Trophoblast cell (in vitro differentiated cells and primary cell): ENCODE measurements around the gene LBP.
"Not testable (repeated sequence)": the region's sequence is repeated elsewhere in the genome, so short reads cannot be mapped to it uniquely, and the experiment has no call there.

ENCODE experiments used
- DNase-seq, 2 donors: peaks; one replicate each; pipeline ENCODE4 v3.0.0-alpha.2; 2016
- H2AFZ ChIP-seq: 2 replicates; pipeline ENCODE4 v1.6.1; 2013; ENCODE audit warnings: low read length, moderate library complexity, mild to moderate bottlenecking; ENCODE audit not compliant: insufficient read depth, poor library complexity
- H2AK5ac ChIP-seq: 2 replicates; pipeline ENCODE4 v1.6.1; 2013; ENCODE audit warnings: mild to moderate bottlenecking, low read length
- H2BK120ac ChIP-seq: 2 replicates; pipeline ENCODE4 v1.6.1; 2013; ENCODE audit warnings: low read length, mild to moderate bottlenecking, moderate library complexity; ENCODE audit not compliant: insufficient read depth, poor library complexity
- H2BK12ac ChIP-seq: 2 replicates; pipeline ENCODE4 v1.6.1; 2013; ENCODE audit warnings: mild to moderate bottlenecking, low read length, moderate library complexity
- H2BK5ac ChIP-seq: 2 replicates; pipeline ENCODE4 v1.6.1; 2013; ENCODE audit warnings: low read length, low read depth, moderate library complexity, mild to moderate bottlenecking; ENCODE audit not compliant: poor library complexity
- H3K14ac ChIP-seq: 2 replicates; pipeline ENCODE4 v1.6.1; 2013; ENCODE audit warnings: mild to moderate bottlenecking, low read length
- H3K18ac ChIP-seq: 2 replicates; pipeline ENCODE4 v1.6.1; 2013; ENCODE audit warnings: mild to moderate bottlenecking, low read length
- H3K23ac ChIP-seq: 2 replicates; pipeline ENCODE4 v1.6.1; 2013; ENCODE audit warnings: low read length
- H3K27ac ChIP-seq: 2 replicates; pipeline ENCODE4 v1.5.1; 2013; ENCODE audit warnings: low read depth, mild to moderate bottlenecking, inconsistent platforms, low read length, moderate library complexity
- H3K27me3 ChIP-seq: 2 replicates; pipeline ENCODE4 v1.6.1; 2013; ENCODE audit warnings: inconsistent platforms, mild to moderate bottlenecking, low read length, moderate library complexity; ENCODE audit not compliant: insufficient read depth
- H3K36me3 ChIP-seq, 2 experiments: 1 replicate in 1 of 2; 2 replicates in 1 of 2; pipeline ENCODE4 v1.6.1; 2013; ENCODE audit warnings: low read length in 2 of 2, mild to moderate bottlenecking in 2 of 2, moderate library complexity in 1 of 2; ENCODE audit not compliant: insufficient read depth in 2 of 2, control insufficient read depth in 1 of 2
- H3K4ac ChIP-seq: 2 replicates; pipeline ENCODE4 v1.6.1; 2013; ENCODE audit warnings: low read depth, mild to moderate bottlenecking, low read length, moderate library complexity
- H3K4me1 ChIP-seq, 2 experiments: 1 replicate in 1 of 2; 2 replicates in 1 of 2; pipeline ENCODE4 v1.6.1; 2013; ENCODE audit warnings: low read length in 2 of 2, mild to moderate bottlenecking in 2 of 2, moderate library complexity in 1 of 2; ENCODE audit not compliant: insufficient read depth in 2 of 2, control insufficient read depth in 1 of 2
- H3K4me2 ChIP-seq: 2 replicates; pipeline ENCODE4 v1.6.1; 2013; ENCODE audit warnings: inconsistent platforms, mild to moderate bottlenecking, low read length, moderate library complexity
- H3K4me3 ChIP-seq: 2 replicates; pipeline ENCODE4 v1.5.1; 2013; ENCODE audit warnings: mild to moderate bottlenecking, low read depth, low read length, inconsistent platforms
- H3K79me1 ChIP-seq: one replicate; pipeline ENCODE4 v1.6.1; 2013; ENCODE audit warnings: low read length
- H3K79me2 ChIP-seq: 2 replicates; pipeline ENCODE4 v1.6.1; 2013; ENCODE audit warnings: low read length, mild to moderate bottlenecking; ENCODE audit not compliant: control insufficient read depth, insufficient read depth, poor library complexity
- H3K9ac ChIP-seq: 2 replicates; pipeline ENCODE4 v1.6.1; 2013; ENCODE audit warnings: mild to moderate bottlenecking, low read length
- H3K9me3 ChIP-seq: 2 replicates; pipeline ENCODE4 v1.6.1; 2013; ENCODE audit warnings: low read depth, mild to moderate bottlenecking, control low read depth, inconsistent platforms, low read length; ENCODE audit not compliant: insufficient read depth
- H4K12ac ChIP-seq: 2 replicates; pipeline ENCODE4 v1.6.1; 2013; ENCODE audit warnings: low read depth, mild to moderate bottlenecking, low read length, moderate library complexity
- H4K8ac ChIP-seq: 2 replicates; pipeline ENCODE4 v1.6.1; 2013; ENCODE audit warnings: low read depth, mild to moderate bottlenecking, low read length, moderate library complexity
- H4K91ac ChIP-seq: one replicate; pipeline ENCODE4 v1.6.1; 2013; ENCODE audit warnings: low read depth, mild to moderate bottlenecking, low read length, moderate library complexity
- WGBS: extraction: QIAGEN DNeasy Blood & Tissue Kit; methylation state at CpG from one replicate; pipeline ENCODE4 v1.1.7; 2013; ENCODE audit warnings: missing lambda C conversion rate; ENCODE audit not compliant: insufficient read length, insufficient coverage; ENCODE audit errors: extremely low coverage; 5-methylcytosine and 5-hydroxymethylcytosine counted together

LBP gene

DNA sequence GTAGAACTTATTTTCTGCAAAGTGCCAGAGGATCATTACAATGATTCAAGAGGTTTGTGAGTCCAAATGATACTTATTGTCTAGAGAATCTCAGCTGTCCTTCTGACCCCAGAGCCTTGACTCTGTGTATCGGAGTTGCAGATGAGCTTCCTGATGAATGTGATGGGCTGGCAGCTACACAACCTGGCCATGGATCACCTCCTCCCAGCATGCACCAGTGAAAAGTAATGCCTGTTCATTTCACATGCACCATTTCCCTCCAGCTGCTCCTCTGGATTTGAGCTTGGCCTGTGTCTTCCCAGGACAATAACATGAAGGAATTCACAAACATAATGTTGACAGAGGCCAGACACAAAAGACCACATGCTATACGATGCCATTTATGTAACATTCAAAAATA, 58.9 kb downstream of the LBP start:
- no peak overlapping the region for H4K91ac ChIP-seq
- no peak overlapping the region for H3K27ac ChIP-seq
- peaks cover 2% of the 10 kb centered on the region for H3K9me3 ChIP-seq
- H2BK5ac ChIP-seq, result no peak overlapping the region
- H2BK12ac ChIP-seq, result no peak overlapping the region
- DNase-seq, result no peak
- no peak overlapping the region for H3K4me3 ChIP-seq
- H4K8ac ChIP-seq, result no peak overlapping the region
- no CpG with 5 or more reads among the region's 2 CpGs for WGBS
- no peaks in the 10 kb centered on the region for H3K79me2 ChIP-seq
- H3K14ac ChIP-seq, result no peak overlapping the region
- no peaks in the 10 kb centered on the region for H3K79me1 ChIP-seq
- H2AFZ ChIP-seq, result no peak overlapping the region
- no peaks in the 10 kb centered on the region for H3K36me3 ChIP-seq
- no peak overlapping the region for H3K9ac ChIP-seq
- H3K4ac ChIP-seq, result no peak overlapping the region
- no peak overlapping the region for H3K18ac ChIP-seq
- no peak overlapping the region for H3K23ac ChIP-seq
- H3K4me2 ChIP-seq, result no peak overlapping the region
- H2AK5ac ChIP-seq, result no peak overlapping the region
- no peaks in the 10 kb centered on the region for H3K4me1 ChIP-seq
- H3K27me3 ChIP-seq, result no peaks in the 10 kb centered on the region
- no peak overlapping the region for H4K12ac ChIP-seq
- no peak overlapping the region for H2BK120ac ChIP-seq

DNA sequence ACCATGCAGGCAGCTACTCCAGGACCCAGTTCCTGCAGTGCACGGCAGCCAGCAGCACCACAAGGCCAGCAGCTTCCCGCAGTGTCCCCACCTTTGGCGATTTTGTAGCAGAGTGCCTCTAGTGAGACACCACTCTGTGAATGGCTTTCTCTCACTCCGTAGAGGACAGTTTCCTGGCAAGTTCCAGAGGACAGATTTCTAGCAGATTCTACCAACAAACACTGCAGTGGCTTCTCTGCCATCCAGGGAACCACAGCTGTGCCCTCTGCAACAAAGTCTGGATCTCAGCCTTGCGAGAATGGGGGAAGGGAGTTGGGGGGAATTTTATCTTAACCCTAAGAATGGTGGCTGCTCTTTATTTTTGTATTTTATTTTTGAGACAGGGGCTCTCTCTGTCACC, 60.2 kb downstream of the LBP start:
- Histone ChIP-seq H3K79me2 (no peaks in the 10 kb centered on the region), H3K9me3 (peaks cover 2% of the 10 kb centered on the region), H3K4ac (no peak overlapping the region), H2BK12ac (no peak overlapping the region), H3K18ac (no peak overlapping the region), H3K27ac (no peak overlapping the region), H2AFZ (no peak overlapping the region), H2AK5ac (no peak overlapping the region), H2BK120ac (no peak overlapping the region), H3K4me1 (no peaks in the 10 kb centered on the region), H3K27me3 (no peaks in the 10 kb centered on the region), H3K4me2 (no peak overlapping the region), H2BK5ac (no peak overlapping the region), H4K91ac (no peak overlapping the region), H3K79me1 (no peaks in the 10 kb centered on the region), H4K12ac (no peak overlapping the region), H3K4me3 (no peak overlapping the region), H3K23ac (no peak overlapping the region), H3K9ac (no peak overlapping the region), H3K36me3 (no peaks in the 10 kb centered on the region), H3K14ac (no peak overlapping the region), H4K8ac (no peak overlapping the region)
- DNase-seq, result no peak
- no CpG with 5 or more reads among the region's 5 CpGs for WGBS

- no peak overlapping the region for H3K4me3 ChIP-seq
- WGBS, result no CpG with 5 or more reads among the region's 29 CpGs
These were observed 61.0 kb downstream of the LBP start for GRCh38 chr20:38407321-38407720.

GRCh38 chr20:38407822-38408221, 61.5 kb downstream of the LBP start:
- H3K14ac ChIP-seq, H2BK12ac ChIP-seq, H3K4ac ChIP-seq, H3K23ac ChIP-seq, H2AK5ac ChIP-seq, H3K4me3 ChIP-seq, H4K12ac ChIP-seq, H3K79me1 ChIP-seq, H3K9ac ChIP-seq, H3K36me3 ChIP-seq, H3K4me2 ChIP-seq, H3K18ac ChIP-seq, H3K27ac ChIP-seq, H4K8ac ChIP-seq, H3K4me1 ChIP-seq, H3K9me3 ChIP-seq, H3K79me2 ChIP-seq, H2BK120ac ChIP-seq, DNase-seq, H4K91ac ChIP-seq, H2AFZ ChIP-seq, H2BK5ac ChIP-seq, H3K27me3 ChIP-seq: not testable (repeated sequence)
- WGBS, result no CpG with 5 or more reads among the region's 9 CpGs

More at GRCh38 chr20:38407321-38407720, 61.0 kb downstream of the LBP start:
- Histone ChIP-seq H3K9ac (no peak overlapping the region), H4K91ac (no peak overlapping the region), H2AK5ac (no peak overlapping the region), H3K79me2 (no peaks in the 10 kb centered on the region), H3K79me1 (no peaks in the 10 kb centered on the region), H3K36me3 (no peaks in the 10 kb centered on the region), H4K12ac (no peak overlapping the region), H3K4ac (no peak overlapping the region), H2BK120ac (no peak overlapping the region), H2BK5ac (no peak overlapping the region), H3K27ac (no peak overlapping the region), H3K4me2 (no peak overlapping the region), H4K8ac (no peak overlapping the region), H3K14ac (no peak overlapping the region), H3K27me3 (no peaks in the 10 kb centered on the region), H2BK12ac (no peak overlapping the region), H2AFZ (no peak overlapping the region), H3K4me1 (no peaks in the 10 kb centered on the region), H3K9me3 (peaks cover 2% of the 10 kb centered on the region), H3K18ac (no peak overlapping the region), H3K23ac (no peak overlapping the region)
- DNase-seq, result no peak
